Hepatocyte (in vitro differentiated cells): ENCODE measurements around the gene POU4F3. TPM values are rescaled to one million over a fixed set of nuclear protein-coding genes. Genes with fewer than 3 reads are reported as not detected.

Source experiments
- DNase-seq: peaks from one replicate; pipeline ENCODE4 v3.0.0-alpha.2; 2016; ENCODE audit warnings: low spot score
- H2AFZ ChIP-seq: fragments of 200-600 bp; sonication (generic); 2 replicates; pipeline ENCODE4 v1.6.0; 2016; ENCODE audit warnings: antibody characterized with exemption, mild to moderate bottlenecking
- H3K27ac ChIP-seq: fragments of 200-600 bp; sonication (generic); 2 replicates; pipeline ENCODE4 v1.5.1; 2016; ENCODE audit warnings: mild to moderate bottlenecking
- H3K27me3 ChIP-seq: fragments of 200-600 bp; sonication (generic); 2 replicates; pipeline ENCODE4 v1.6.1; 2016
- H3K36me3 ChIP-seq: fragments of 200-600 bp; sonication (generic); replicated peaks from 2 replicates; pipeline ENCODE4 v1.5.1; 2016; ENCODE audit warnings: low read depth; ENCODE audit not compliant: insufficient read depth
- H3K4me1 ChIP-seq: fragments of 200-600 bp; sonication (generic); 2 replicates; pipeline ENCODE4 v1.5.1; 2016; ENCODE audit warnings: mild to moderate bottlenecking, moderate library complexity; ENCODE audit not compliant: insufficient read depth
- H3K4me2 ChIP-seq: fragments of 200-600 bp; sonication (generic); 2 replicates; pipeline ENCODE4 v1.6.0; 2016
- H3K4me3 ChIP-seq: fragments of 200-600 bp; sonication (generic); 2 replicates; pipeline ENCODE4 v1.5.1; 2016; ENCODE audit warnings: mild to moderate bottlenecking
- H3K79me2 ChIP-seq: fragments of 200-600 bp; sonication (generic); 2 replicates; pipeline ENCODE4 v1.6.0; 2017; ENCODE audit warnings: mild to moderate bottlenecking
- H3K9me2 ChIP-seq: fragments of 200-600 bp; sonication (generic); replicated peaks from 2 replicates; pipeline ENCODE4 v1.6.0; 2017; ENCODE audit warnings: mild to moderate bottlenecking; ENCODE audit not compliant: insufficient read depth
- H3K9me3 ChIP-seq: fragments of 200-600 bp; sonication (generic); 2 replicates; pipeline ENCODE4 v1.5.1; 2016; ENCODE audit warnings: low read depth, mild to moderate bottlenecking
- H4K20me1 ChIP-seq: fragments of 200-600 bp; sonication (generic); 2 replicates; pipeline ENCODE4 v1.6.0; 2016; ENCODE audit warnings: mild to moderate bottlenecking; ENCODE audit not compliant: insufficient read depth, poor library complexity, severe bottlenecking
- EZH2 ChIP-seq: fragments of 200-600 bp; sonication (generic); IDR thresholded peaks from 2 replicates; pipeline ENCODE4 v1.6.1; 2016; ENCODE audit warnings: antibody characterized with exemption, mild to moderate bottlenecking, borderline replicate concordance
- EZH2phosphoT487 ChIP-seq: fragments of 200-600 bp; sonication (generic); IDR thresholded peaks from one replicate; pipeline ENCODE4 v1.6.1; 2018; ENCODE audit warnings: antibody characterized with exemption, mild to moderate bottlenecking, low read depth, moderate library complexity; ENCODE audit not compliant: unreplicated experiment, severe bottlenecking
- WGBS: methylation state at CpG from one replicate; pipeline ENCODE4 v1.1.6; 2016; ENCODE audit warnings: low lambda C conversion rate; ENCODE audit errors: missing lambda C conversion rate; 5-methylcytosine and 5-hydroxymethylcytosine counted together
- polyA plus RNA-seq: library from polyadenylated mRNA; unstranded; fragments of >200 nt; fragmentation: Nextera tagmentation; extraction: Ambion mirVana; gene quantifications from 2 replicates; pipeline ENCODE4 v1.2.1, GENCODE V29; 2016
- total RNA-seq: library from RNA; depleted of rRNA; stranded (reverse); fragments of >200 nt; gene quantifications from 2 replicates; pipeline ENCODE4 v1.2.3, GENCODE V29; 2014
- TF ChIP-seq, protein P1 (sequence below): fragments of 200-600 bp; sonication (generic); IDR thresholded peaks from 2 replicates; pipeline ENCODE4 v1.5.1; 2016; ENCODE audit warnings: antibody characterized with exemption, mild to moderate bottlenecking; ENCODE audit not compliant: poor library complexity

POU4F3 gene
- total and polyA plus RNA-seq, 2 experiments from 2014 or later, result not detected

DNA sequence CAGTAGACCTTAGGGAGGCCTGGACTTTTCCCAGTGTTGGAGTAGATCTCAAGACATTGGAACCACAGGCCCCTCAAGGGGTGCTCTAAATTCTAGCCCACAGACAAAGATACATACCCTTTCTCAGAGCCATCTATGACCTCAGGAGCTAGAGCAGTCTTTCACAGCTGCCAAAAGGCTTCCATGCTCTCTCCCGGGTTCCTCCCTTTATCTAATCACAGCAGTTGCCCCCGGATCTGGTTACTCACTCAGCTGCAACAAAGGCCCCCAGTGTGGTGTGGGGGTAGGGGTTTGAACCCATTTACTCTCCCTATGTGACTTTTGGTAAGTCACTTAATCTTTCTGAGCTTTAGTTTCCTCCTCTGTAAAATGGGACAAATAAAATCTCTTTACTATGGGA, 27.0 kb downstream of the POU4F3 start:
- Histone ChIP-seq H3K27me3 (peaks cover 42% of the 10 kb centered on the region), H2AFZ (no peak overlapping the region), H3K4me1 (no peaks in the 10 kb centered on the region), H3K9me2 (no peaks in the 10 kb centered on the region), H3K4me3 (no peak overlapping the region), H3K36me3 (no peaks in the 10 kb centered on the region), H3K27ac (no peak overlapping the region), H3K9me3 (no peaks in the 10 kb centered on the region), H3K79me2 (no peaks in the 10 kb centered on the region), H4K20me1 (no peaks in the 10 kb centered on the region), H3K4me2 (no peak overlapping the region)
- no peak for TF ChIP-seq EZH2
- TF ChIP-seq, protein P1, sequence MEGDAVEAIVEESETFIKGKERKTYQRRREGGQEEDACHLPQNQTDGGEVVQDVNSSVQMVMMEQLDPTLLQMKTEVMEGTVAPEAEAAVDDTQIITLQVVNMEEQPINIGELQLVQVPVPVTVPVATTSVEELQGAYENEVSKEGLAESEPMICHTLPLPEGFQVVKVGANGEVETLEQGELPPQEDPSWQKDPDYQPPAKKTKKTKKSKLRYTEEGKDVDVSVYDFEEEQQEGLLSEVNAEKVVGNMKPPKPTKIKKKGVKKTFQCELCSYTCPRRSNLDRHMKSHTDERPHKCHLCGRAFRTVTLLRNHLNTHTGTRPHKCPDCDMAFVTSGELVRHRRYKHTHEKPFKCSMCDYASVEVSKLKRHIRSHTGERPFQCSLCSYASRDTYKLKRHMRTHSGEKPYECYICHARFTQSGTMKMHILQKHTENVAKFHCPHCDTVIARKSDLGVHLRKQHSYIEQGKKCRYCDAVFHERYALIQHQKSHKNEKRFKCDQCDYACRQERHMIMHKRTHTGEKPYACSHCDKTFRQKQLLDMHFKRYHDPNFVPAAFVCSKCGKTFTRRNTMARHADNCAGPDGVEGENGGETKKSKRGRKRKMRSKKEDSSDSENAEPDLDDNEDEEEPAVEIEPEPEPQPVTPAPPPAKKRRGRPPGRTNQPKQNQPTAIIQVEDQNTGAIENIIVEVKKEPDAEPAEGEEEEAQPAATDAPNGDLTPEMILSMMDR, result no peak
- no peak for TF ChIP-seq EZH2phosphoT487
- 26% methylated on average over 2 of the region's 2 CpGs for WGBS
- no peak for DNase-seq

DNA sequence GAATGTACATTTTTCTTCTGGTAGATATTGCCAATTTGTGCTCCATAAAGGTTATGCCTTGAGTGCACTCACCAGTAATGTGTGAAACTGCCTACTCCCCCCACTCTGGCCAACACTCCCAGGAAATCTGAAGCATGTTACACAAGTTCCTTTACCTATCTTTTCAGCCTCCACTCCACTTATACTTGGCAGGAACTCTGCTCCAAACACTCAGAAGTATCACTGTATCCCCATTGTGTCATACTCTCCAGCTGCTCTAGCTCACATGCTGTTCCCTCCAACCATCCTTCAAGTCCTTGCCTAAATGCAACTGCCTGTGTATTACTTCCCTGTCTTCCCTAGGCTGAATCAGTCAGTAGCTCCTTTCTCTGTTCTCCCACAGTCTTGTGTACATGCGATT, 28.3 kb downstream of the POU4F3 start:
- 88% methylated on average over 1 of the region's 1 CpG for WGBS
- Histone ChIP-seq H3K27ac (no peak overlapping the region), H3K36me3 (no peaks in the 10 kb centered on the region), H3K4me1 (no peaks in the 10 kb centered on the region), H3K9me3 (no peaks in the 10 kb centered on the region), H3K9me2 (no peaks in the 10 kb centered on the region), H3K4me3 (no peak overlapping the region), H2AFZ (no peak overlapping the region), H3K4me2 (no peak overlapping the region), H4K20me1 (no peaks in the 10 kb centered on the region), H3K27me3 (peaks cover 42% of the 10 kb centered on the region), H3K79me2 (no peaks in the 10 kb centered on the region)
- no peak for DNase-seq
- TF ChIP-seq EZH2phosphoT487, result no peak
- TF ChIP-seq, protein P1, result no peak
- TF ChIP-seq EZH2, result no peak

DNA sequence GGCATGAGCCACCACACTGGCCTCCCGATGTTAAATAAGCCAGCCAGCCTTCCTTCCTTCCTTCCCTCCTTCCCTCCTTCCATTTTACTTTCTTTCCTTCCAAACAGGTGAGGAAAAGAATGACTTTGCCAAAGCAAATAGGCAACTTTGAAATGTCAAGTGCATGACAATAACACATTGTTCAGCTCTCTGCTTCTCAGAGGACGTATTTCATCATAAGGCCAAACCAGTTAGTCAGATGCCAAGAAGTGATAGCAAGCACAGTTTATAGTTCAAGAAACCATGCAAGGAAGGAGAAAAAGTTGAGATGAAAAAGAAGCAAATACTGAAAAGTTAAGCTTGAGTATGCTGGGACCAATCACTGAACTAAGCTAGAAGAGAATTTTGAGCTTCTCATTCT, 29.5 kb downstream of the POU4F3 start:
- Histone ChIP-seq H3K36me3 (no peaks in the 10 kb centered on the region), H3K4me3 (no peak overlapping the region), H2AFZ (no peak overlapping the region), H3K4me1 (no peaks in the 10 kb centered on the region), H4K20me1 (no peaks in the 10 kb centered on the region), H3K4me2 (no peak overlapping the region), H3K9me2 (no peaks in the 10 kb centered on the region), H3K9me3 (no peaks in the 10 kb centered on the region), H3K79me2 (no peaks in the 10 kb centered on the region), H3K27ac (no peak overlapping the region), H3K27me3 (peaks cover 33% of the 10 kb centered on the region)
- no peak for DNase-seq
- WGBS, result 71% methylated on average over 1 of the region's 2 CpGs
- TF ChIP-seq EZH2phosphoT487 (no peak), EZH2 (no peak)
- TF ChIP-seq, protein P1, result no peak

DNA sequence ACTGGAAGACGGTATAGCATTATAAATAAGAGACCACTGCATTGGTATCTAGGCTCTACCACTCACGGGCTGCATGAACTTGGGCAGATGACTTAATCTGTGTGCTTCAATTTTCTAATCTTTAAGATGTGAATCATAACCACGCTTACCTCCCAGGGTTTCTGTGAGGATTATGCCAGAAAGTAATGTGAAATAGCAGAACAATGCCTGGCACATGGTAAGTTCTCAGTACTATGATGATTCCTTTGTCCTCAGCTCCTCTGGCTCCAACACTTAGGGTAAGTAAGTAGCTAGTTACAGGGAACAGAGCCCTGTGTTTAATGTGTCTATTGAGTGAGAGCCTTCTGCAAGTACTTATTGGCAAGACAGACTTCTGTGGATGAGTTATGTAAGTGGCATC, 31.1 kb downstream of the POU4F3 start:
- no peaks in the 10 kb centered on the region for H3K9me2 ChIP-seq
- DNase-seq, result no peak
- WGBS, result 93% methylated on average over 3 of the region's 3 CpGs
- H3K4me1 ChIP-seq, result no peaks in the 10 kb centered on the region
- no peaks in the 10 kb centered on the region for H3K36me3 ChIP-seq
- TF ChIP-seq EZH2phosphoT487 (no peak), EZH2 (no peak)
- TF ChIP-seq, protein P1, result no peak
- H3K79me2 ChIP-seq, result no peaks in the 10 kb centered on the region
- peaks cover 29% of the 10 kb centered on the region for H3K27me3 ChIP-seq
- no peak overlapping the region for H2AFZ ChIP-seq
- H4K20me1 ChIP-seq, result no peaks in the 10 kb centered on the region
- H3K4me2 ChIP-seq, result no peak overlapping the region
- no peak overlapping the region for H3K4me3 ChIP-seq
- H3K9me3 ChIP-seq, result no peaks in the 10 kb centered on the region
- H3K27ac ChIP-seq, result no peak overlapping the region
